ENCODE measurements around the gene IFNAR1. TPM values are rescaled to one million over a fixed set of nuclear protein-coding genes. Genes with fewer than 3 reads are reported as not detected.

IFNAR1 gene
- polyA plus RNA-seq, 1 experiment = 11.4 TPM

GRCh38 chr21:33368576-33368975 lies 43.8 kb downstream of the IFNAR1 start:
- TF ChIP-seq, protein P1, sequence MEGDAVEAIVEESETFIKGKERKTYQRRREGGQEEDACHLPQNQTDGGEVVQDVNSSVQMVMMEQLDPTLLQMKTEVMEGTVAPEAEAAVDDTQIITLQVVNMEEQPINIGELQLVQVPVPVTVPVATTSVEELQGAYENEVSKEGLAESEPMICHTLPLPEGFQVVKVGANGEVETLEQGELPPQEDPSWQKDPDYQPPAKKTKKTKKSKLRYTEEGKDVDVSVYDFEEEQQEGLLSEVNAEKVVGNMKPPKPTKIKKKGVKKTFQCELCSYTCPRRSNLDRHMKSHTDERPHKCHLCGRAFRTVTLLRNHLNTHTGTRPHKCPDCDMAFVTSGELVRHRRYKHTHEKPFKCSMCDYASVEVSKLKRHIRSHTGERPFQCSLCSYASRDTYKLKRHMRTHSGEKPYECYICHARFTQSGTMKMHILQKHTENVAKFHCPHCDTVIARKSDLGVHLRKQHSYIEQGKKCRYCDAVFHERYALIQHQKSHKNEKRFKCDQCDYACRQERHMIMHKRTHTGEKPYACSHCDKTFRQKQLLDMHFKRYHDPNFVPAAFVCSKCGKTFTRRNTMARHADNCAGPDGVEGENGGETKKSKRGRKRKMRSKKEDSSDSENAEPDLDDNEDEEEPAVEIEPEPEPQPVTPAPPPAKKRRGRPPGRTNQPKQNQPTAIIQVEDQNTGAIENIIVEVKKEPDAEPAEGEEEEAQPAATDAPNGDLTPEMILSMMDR (IDR thresholded peaks at IDR 0.05; ENCODE audit: insufficient read depth, low read depth, low read length) = no peak
- POLR2A ChIA-PET = no interaction called here
- Histone ChIP-seq H3K36me3 (ENCODE audit: control insufficient read depth, insufficient read depth, low read length) (no peaks in the 10 kb centered on the region), H3K4me3 (ENCODE audit: low read depth, low read length) (no peak overlapping the region), H3K27me3 (ENCODE audit: control insufficient read depth, insufficient read depth, low read length) (no peaks in the 10 kb centered on the region)
- DNase-seq (ENCODE audit: low read depth) = no peak
- CTCF ChIA-PET = interaction anchor here (0.7 to 2.0 kb wide), 3 partner anchors 7 to 141 kb away, joined by 3 to 8 read pairs (median 3); no protein-coding TSS in a partner anchor

GRCh38 chr21:33369586-33369985 lies 44.8 kb downstream of the IFNAR1 start:
- CTCF ChIA-PET = interaction anchor here (0.6 to 2.0 kb wide), 4 partner anchors 8 to 369 kb away, joined by 3 to 8 read pairs (median 4); no protein-coding TSS in a partner anchor
- DNase-seq (ENCODE audit: low read depth) = no peak
- no peak overlapping the region for H3K4me3 ChIP-seq (ENCODE audit: low read depth, low read length)
- POLR2A ChIA-PET = no interaction called here
- no peaks in the 10 kb centered on the region for H3K27me3 ChIP-seq (ENCODE audit: control insufficient read depth, insufficient read depth, low read length)
- TF ChIP-seq, protein P1 (IDR thresholded peaks at IDR 0.05; ENCODE audit: insufficient read depth, low read depth, low read length) = no peak
- no peaks in the 10 kb centered on the region for H3K36me3 ChIP-seq (ENCODE audit: control insufficient read depth, insufficient read depth, low read length)

DNA sequence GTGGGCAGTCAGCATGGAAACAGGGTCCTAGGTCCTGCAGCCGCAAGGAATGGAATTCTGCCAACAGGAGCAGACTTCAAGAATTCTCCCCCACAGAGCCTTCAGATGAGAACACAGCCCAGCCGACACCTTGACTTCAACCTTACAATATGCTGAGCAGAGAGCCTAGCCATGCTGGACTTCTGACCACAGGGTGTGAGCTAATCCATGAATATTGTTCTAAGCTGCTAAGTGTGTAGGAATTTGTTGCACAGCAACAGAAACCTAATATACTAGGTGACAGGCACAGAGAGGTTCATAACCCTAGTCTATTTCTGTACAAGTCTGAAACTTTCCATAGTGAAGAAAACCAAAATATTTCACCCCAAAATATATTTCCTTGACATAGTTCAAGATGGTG lies 45.5 kb downstream of the IFNAR1 start:
- ChIA-PET CTCF (interaction anchor here (0.8 to 2.0 kb wide), 4 partner anchors 9 to 173 kb away, joined by 3 to 8 read pairs (median 4); no protein-coding TSS in a partner anchor), POLR2A (no interaction called here)
- H3K36me3 ChIP-seq (ENCODE audit: control insufficient read depth, insufficient read depth, low read length) = no peaks in the 10 kb centered on the region

DNA sequence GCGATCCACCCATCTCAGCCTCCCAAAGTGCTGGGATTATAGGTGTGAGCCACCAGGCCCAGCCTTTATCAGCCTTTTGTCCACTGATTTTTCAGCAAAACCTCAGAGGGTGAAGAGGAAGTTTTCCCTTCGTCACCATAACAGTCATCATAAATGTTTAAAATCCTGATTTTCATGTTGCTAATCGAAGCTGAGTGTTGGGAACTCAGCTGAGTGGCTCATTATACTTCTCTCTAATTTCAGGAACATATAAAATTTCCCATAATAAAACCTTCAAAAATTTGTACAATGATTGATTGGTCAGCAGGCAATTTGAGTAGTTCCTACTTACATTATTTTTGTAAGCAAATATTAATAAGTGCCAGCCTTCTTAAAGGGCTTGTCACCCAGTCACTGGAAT lies 46.6 kb downstream of the IFNAR1 start:
- TF ChIP-seq, protein P1 (IDR thresholded peaks at IDR 0.05; ENCODE audit: insufficient read depth, low read depth, low read length) = no peak
- no peak for DNase-seq (ENCODE audit: low read depth)
- H3K36me3 ChIP-seq (ENCODE audit: control insufficient read depth, insufficient read depth, low read length) = no peaks in the 10 kb centered on the region
- CTCF ChIA-PET = interaction anchor here (0.9 to 1.4 kb wide), 3 partner anchors 10 to 74 kb away, joined by 3 to 6 read pairs (median 3); no protein-coding TSS in a partner anchor
- no peaks in the 10 kb centered on the region for H3K27me3 ChIP-seq (ENCODE audit: control insufficient read depth, insufficient read depth, low read length)
- POLR2A ChIA-PET = interaction anchor here (0.7 kb wide), 1 partner anchor 8 kb away, joined by 5 read pairs; no protein-coding TSS in a partner anchor
- no peak overlapping the region for H3K4me3 ChIP-seq (ENCODE audit: low read depth, low read length)

More for the DNA sequence above, 45.5 kb downstream of the IFNAR1 start:
- H3K4me3 ChIP-seq (ENCODE audit: low read depth, low read length) = no peak overlapping the region
- TF ChIP-seq, protein P1 (IDR thresholded peaks at IDR 0.05; ENCODE audit: insufficient read depth, low read depth, low read length) = no peak
- no peaks in the 10 kb centered on the region for H3K27me3 ChIP-seq (ENCODE audit: control insufficient read depth, insufficient read depth, low read length)
- no peak for DNase-seq (ENCODE audit: low read depth)

DNA sequence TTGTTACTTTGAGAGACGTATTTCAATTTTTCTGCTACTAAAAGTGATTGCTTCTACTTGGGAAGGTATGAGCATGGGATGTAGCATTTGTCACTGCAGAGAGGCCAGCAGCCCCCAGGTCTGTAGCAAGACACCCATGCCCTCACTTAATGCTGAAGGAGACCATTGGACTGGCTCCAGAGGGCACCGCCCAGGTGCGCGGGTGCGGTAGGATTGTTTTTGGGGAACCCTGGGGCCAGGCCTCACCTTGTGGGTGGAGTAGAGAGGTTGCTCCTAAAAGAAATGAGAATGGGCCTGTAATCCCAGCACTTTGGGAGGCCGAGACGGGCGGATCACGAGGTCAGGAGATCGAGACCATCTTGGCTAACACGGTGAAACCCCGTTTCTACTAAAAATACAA lies 47.8 kb downstream of the IFNAR1 start:
- POLR2A ChIA-PET = no interaction called here
- H3K36me3 ChIP-seq (ENCODE audit: control insufficient read depth, insufficient read depth, low read length) = no peaks in the 10 kb centered on the region
- CTCF ChIA-PET = interaction anchor here (4.5 kb wide), 1 partner anchor 11 kb away, joined by 30 read pairs; no protein-coding TSS in a partner anchor
- TF ChIP-seq, protein P1 (IDR thresholded peaks at IDR 0.05; ENCODE audit: insufficient read depth, low read depth, low read length) = no peak
- DNase-seq (ENCODE audit: low read depth) = no peak
- H3K27me3 ChIP-seq (ENCODE audit: control insufficient read depth, insufficient read depth, low read length) = no peaks in the 10 kb centered on the region
- no peak overlapping the region for H3K4me3 ChIP-seq (ENCODE audit: low read depth, low read length)
